ENCODE results near the gene BNC1. TPM values are rescaled to one million over a fixed set of nuclear protein-coding genes. Genes with fewer than 3 reads are reported as not detected.

The BNC1 gene
- total and polyA plus RNA-seq, 9 donors: 0.69 to 3.0 (median 1.2) TPM

DNA sequence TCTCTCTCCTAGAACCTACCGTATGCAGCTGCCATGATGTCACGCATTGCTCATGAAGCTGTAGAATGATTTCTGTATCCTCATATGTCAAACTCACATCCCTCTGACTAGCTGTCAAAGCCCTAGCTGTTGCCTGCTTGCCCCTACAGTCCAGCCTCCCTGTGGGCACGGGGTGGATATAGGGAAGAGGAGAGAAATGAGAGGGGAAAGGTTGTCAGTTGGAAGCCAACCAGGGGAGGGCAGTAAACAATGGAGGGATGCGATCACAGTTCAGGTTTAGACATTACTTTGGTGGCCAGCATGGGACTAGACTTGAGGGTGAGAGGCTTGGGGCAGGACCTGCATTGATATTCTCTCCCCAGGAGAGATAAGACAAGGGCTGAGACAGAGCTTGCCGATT lies 75.1 kb downstream of the BNC1 start:
- Histone ChIP-seq H3K27me3 (ENCODE audit: control insufficient read depth, insufficient read depth, low read length) (peaks cover 2% of the 10 kb centered on the region), H3K36me3 (ENCODE audit: control insufficient read depth, insufficient read depth, low read length) (no peaks in the 10 kb centered on the region), H3K4me3 (ENCODE audit: low read length) (no peak overlapping the region), H3K4me1 (ENCODE audit: control insufficient read depth, insufficient read depth, low read length) (peaks cover 6% of the 10 kb centered on the region), H3K27ac (ENCODE audit: low read length) (no peak overlapping the region), H3K9me3 (replicated peaks; ENCODE audit: control insufficient read depth, low read depth, low read length) (no peaks in the 10 kb centered on the region)
- no peak for DNase-seq
- WGBS (ENCODE audit: insufficient coverage): 81% methylated on average over 2 of the region's 5 CpGs

DNA sequence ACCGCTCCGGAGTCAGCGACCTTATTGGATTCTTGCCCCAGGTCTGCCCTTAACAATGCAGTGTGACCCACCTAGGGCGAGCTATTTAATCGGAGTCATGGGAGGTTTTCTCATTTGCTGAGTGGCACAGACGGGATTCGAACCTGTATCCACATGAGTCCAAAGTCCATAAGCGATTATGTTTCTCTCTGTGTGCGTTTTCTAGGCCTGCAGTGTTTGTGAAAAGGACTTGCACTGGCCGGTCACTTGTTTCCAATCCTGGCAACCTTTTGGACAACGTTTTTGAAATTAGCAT lies 76.2 kb downstream of the BNC1 start:
- DNase-seq: no peak
- peak overlapping the region; percentile 76 for H3K27ac ChIP-seq (ENCODE audit: low read length)
- 6% methylated on average over 10 of the region's 11 CpGs for WGBS (ENCODE audit: insufficient coverage)
- H3K36me3 ChIP-seq (ENCODE audit: control insufficient read depth, insufficient read depth, low read length): no peaks in the 10 kb centered on the region
- peaks cover 2% of the 10 kb centered on the region for H3K27me3 ChIP-seq (ENCODE audit: control insufficient read depth, insufficient read depth, low read length)
- peak overlapping the region; percentile 77 for H3K4me3 ChIP-seq (ENCODE audit: low read length)
- H3K4me1 ChIP-seq (ENCODE audit: control insufficient read depth, insufficient read depth, low read length): peaks cover 6% of the 10 kb centered on the region
- H3K9me3 ChIP-seq (replicated peaks; ENCODE audit: control insufficient read depth, low read depth, low read length): no peaks in the 10 kb centered on the region

DNA sequence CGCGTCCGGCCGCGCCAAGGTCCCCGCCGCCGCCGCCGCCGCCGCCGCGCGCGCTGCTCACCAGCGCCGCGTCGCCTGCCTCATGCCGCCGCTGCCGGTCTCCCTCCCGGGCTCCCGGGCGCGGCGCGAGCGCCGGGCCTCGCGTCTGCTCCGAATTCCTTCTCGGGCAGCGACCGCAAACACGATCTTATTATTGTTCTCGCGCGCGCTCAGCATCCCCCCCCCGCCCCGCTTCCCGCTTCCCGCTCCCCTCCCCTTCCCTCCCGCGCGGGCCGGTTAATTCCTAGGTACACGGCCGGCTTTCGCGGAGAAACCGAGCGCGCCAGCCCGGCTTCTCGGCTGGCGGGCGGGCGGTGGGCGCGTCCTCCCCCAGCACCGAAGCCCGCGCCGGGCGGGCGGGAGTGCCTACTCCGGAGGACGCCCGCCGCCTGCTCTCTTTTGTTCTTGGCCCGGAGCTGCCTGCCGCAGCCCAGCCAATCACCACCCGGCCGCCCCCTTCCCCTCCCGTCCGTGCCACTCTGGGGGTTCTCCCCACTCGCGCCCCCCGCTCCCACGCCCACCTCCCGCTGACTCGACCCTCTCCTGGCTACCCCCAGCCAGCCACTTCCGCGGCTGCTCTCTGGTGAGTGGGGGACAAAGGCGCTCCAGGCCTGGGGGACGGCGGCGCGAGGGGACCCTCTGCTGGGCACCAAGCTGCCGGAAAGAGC lies 76.7 kb downstream of the BNC1 start, which contains the start of gene HDGFL3:
HDGFL3 (minus strand) TSS at position 164 of the 707 bp plus-strand sequence. CDS start 409 bp downstream, outside the sequence.
- WGBS (ENCODE audit: insufficient coverage): 0% methylated on average over 81 of the region's 94 CpGs
- peak; percentile 89 for DNase-seq
- Histone ChIP-seq H3K4me1 (ENCODE audit: control insufficient read depth, insufficient read depth, low read length) (peaks cover 6% of the 10 kb centered on the region), H3K27me3 (ENCODE audit: control insufficient read depth, insufficient read depth, low read length) (peaks cover 2% of the 10 kb centered on the region), H3K27ac (ENCODE audit: low read length) (peak within 1 kb of the TSS; percentile 90), H3K4me3 (ENCODE audit: low read length) (peak within 1 kb of the TSS; percentile 77), H3K9me3 (replicated peaks; ENCODE audit: control insufficient read depth, low read depth, low read length) (no peaks in the 10 kb centered on the region), H3K36me3 (ENCODE audit: control insufficient read depth, insufficient read depth, low read length) (no peaks in the 10 kb centered on the region)

DNA sequence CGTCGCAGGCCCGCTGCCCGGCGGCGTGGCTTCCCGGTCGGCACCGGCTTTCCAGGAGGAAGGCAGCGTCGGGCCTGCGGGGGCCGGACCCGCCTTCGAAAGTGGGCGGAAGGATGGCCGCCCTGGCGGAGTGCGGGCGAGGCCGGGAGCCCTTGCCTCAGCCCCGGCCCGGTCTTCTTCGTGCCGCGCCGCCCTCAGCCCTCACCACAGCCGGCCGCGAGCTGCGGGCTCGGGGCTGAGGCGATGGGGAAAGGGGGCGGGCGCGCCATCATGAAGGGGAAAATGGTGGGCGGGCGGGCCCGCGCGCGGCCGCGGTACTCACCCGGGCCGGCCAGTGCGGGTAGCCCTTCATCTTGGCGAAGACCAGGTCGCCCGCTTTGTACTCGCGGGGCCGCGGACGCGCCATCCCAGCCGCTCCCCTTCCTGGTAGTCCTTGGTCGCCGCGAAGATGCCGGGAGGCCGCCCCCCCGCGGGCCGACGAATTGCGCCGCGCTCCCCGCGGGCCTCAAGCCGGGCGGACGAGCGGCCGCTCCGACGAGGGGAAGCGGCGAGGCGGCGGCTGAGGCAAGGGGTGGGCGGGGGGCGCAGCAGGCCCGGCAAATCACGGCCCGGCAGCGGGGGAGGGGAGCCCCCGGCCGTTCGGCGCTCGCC lies 77.3 kb downstream of the BNC1 start:
- peak; percentile 77 for DNase-seq
- Histone ChIP-seq H3K4me3 (ENCODE audit: low read length) (peak overlapping the region; percentile 77), H3K4me1 (ENCODE audit: control insufficient read depth, insufficient read depth, low read length) (peaks cover 6% of the 10 kb centered on the region), H3K27me3 (ENCODE audit: control insufficient read depth, insufficient read depth, low read length) (peaks cover 2% of the 10 kb centered on the region), H3K36me3 (ENCODE audit: control insufficient read depth, insufficient read depth, low read length) (no peaks in the 10 kb centered on the region), H3K27ac (ENCODE audit: low read length) (peak overlapping the region; percentile 90), H3K9me3 (replicated peaks; ENCODE audit: control insufficient read depth, low read depth, low read length) (no peaks in the 10 kb centered on the region)
- whole genome bisulfite sequencing (ENCODE audit: insufficient coverage): under 1% methylated on average over 83 of the region's 93 CpGs

DNA sequence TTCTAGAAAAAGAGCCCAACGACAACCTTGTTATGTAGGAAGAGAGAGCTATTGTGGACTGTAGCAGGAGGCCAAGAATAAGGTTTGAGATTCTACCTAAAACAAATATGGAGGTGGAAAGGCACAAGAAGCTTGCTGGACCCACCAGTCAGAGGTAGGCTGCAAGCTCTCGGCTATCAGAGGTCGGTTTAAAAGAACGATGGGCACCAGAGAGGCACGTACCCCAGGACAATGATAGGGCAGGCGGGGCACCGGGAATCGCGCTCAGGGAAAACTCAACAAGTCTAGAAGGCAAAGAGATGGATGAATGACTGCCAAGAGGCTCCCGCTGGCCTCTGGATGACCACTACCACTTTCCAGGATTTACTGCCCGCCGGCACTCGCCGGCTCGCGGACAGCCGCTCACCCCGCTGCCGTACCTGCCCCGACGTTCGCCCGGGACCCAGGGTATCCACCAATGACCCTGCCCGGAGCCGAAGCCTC lies 77.9 kb downstream of the BNC1 start:
- peak overlapping the region; percentile 77 for H3K4me3 ChIP-seq (ENCODE audit: low read length)
- peak overlapping the region; percentile 90 for H3K27ac ChIP-seq (ENCODE audit: low read length)
- H3K27me3 ChIP-seq (ENCODE audit: control insufficient read depth, insufficient read depth, low read length): peaks cover 2% of the 10 kb centered on the region
- peaks cover 6% of the 10 kb centered on the region for H3K4me1 ChIP-seq (ENCODE audit: control insufficient read depth, insufficient read depth, low read length)
- H3K9me3 ChIP-seq (replicated peaks; ENCODE audit: control insufficient read depth, low read depth, low read length): no peaks in the 10 kb centered on the region
- peak; percentile 45 for DNase-seq
- H3K36me3 ChIP-seq (ENCODE audit: control insufficient read depth, insufficient read depth, low read length): no peaks in the 10 kb centered on the region
- under 1% methylated on average over 25 of the region's 25 CpGs for WGBS (ENCODE audit: insufficient coverage)

Other genes starting within 250 kb of the BNC1 start
- 107 TPM for gene BTBD1, start 217.4 kb downstream of the BNC1 start, total RNA-seq
- gene BTBD1, start 217.4 kb downstream of the BNC1 start, polyA plus RNA-seq (ENCODE audit: insufficient read depth in 1 of 8, insufficient read length in 8 of 8, low replicate concordance in 1 of 8): 100 to 1,000 TPM in 5 of 8 donors, 10 to 100 TPM in 3; 89.8 to 129 (median 109) TPM
- 33.9 TPM for gene TM6SF1, start 177.0 kb downstream of the BNC1 start, total RNA-seq
- gene TM6SF1, start 177.0 kb downstream of the BNC1 start, polyA plus RNA-seq (ENCODE audit: insufficient read depth in 1 of 8, insufficient read length in 8 of 8, low replicate concordance in 1 of 8): 10 to 100 TPM; 43.7 to 69.2 (median 55.4) TPM
- 45.8 TPM for gene HDGFL3, start 76.8 kb downstream of the BNC1 start, total RNA-seq
- 10 to 100 TPM; 41.5 to 66.9 (median 52.6) TPM for gene HDGFL3, start 76.8 kb downstream of the BNC1 start, polyA plus RNA-seq (ENCODE audit: insufficient read depth in 1 of 8, insufficient read length in 8 of 8, low replicate concordance in 1 of 8)
- 8.6 TPM for gene SH3GL3, start 162.7 kb upstream of the BNC1 start, total RNA-seq
- 10 to 100 TPM in 3 of 8 donors, 1 to 10 TPM in 5; 3.6 to 11.2 (median 6.7) TPM for gene SH3GL3, start 162.7 kb upstream of the BNC1 start, polyA plus RNA-seq (ENCODE audit: insufficient read depth in 1 of 8, insufficient read length in 8 of 8, low replicate concordance in 1 of 8)

Measured in muscle of leg (tissue), 11 donors.